HepG2 (cell line): Measurements from ENCODE around the gene CLDN7. TPM values are rescaled to one million over a fixed set of nuclear protein-coding genes. Genes with fewer than 3 reads are reported as not detected.

Experiments
- ATRX ChIP-seq: sonication (generic); formaldehyde crosslinking; IDR thresholded peaks from 2 replicates; pipeline ENCODE4 v1.4.0; 2020; ENCODE audit warnings: missing genetic modification reagents, borderline replicate concordance
- CENPT ChIP-seq: sonication (generic); formaldehyde crosslinking; IDR thresholded peaks from 2 replicates; pipeline ENCODE4 v1.8.0; 2022; ENCODE audit warnings: low read depth, mild to moderate bottlenecking, moderate library complexity, missing genetic modification reagents
- DR1 ChIP-seq: sonication (generic); formaldehyde crosslinking; IDR thresholded peaks from 2 replicates; pipeline ENCODE4 v1.8.0; 2021; ENCODE audit warnings: mild to moderate bottlenecking, missing genetic modification reagents, inconsistent platforms
- HDAC1 ChIP-seq: sonication (generic); formaldehyde crosslinking; IDR thresholded peaks from 2 replicates; pipeline ENCODE4 v1.5.1; 2020; ENCODE audit warnings: mild to moderate bottlenecking, missing genetic modification reagents
- PHB2 ChIP-seq: fragments of 450-650 bp; IDR thresholded peaks from 2 replicates; pipeline ENCODE4 v1.6.1; 2018; ENCODE audit not compliant: partially characterized antibody
- TMF1 ChIP-seq: sonication (generic); formaldehyde crosslinking; IDR thresholded peaks from 2 replicates; pipeline ENCODE4 v1.8.1; 2022; ENCODE audit warnings: low read depth, missing genetic modification reagents
- polyA plus RNA-seq, 8 experiments: library from polyadenylated mRNA; depleted of rRNA in 3 of 8; stranded (reverse) in 7 of 8; unstranded in 1 of 8; fragments of >200 nt; fragmentation: Illumina TruSeq in 4 of 8; extraction: Trizol in 4 of 8; gene quantifications; 2 replicates each; pipeline versions ENCODE4 v1.2.1 to v1.2.3, GENCODE V29; 2011 to 2016; ENCODE audit warnings: low read depth in 4 of 8, missing spikeins in 1 of 8, mixed read lengths in 1 of 8; ENCODE audit not compliant: insufficient read depth in 1 of 8
- total RNA-seq, 5 experiments: library from RNA; depleted of rRNA; stranded (reverse); fragments of >200 nt; fragmentation: Illumina TruSeq; extraction: Trizol; gene quantifications; 2 replicates each; pipeline ENCODE4 v1.2.3, GENCODE V29; 2016; ENCODE audit warnings: low read depth in 1 of 5
- TF ChIP-seq, protein P1 (sequence below): sonication (generic); formaldehyde crosslinking; IDR thresholded peaks from 2 replicates; pipeline ENCODE4 v1.5.0; 2020; ENCODE audit warnings: mild to moderate bottlenecking, missing genetic modification reagents, borderline replicate concordance
- TF ChIP-seq, protein P2 (sequence below): IDR thresholded peaks from 2 replicates; pipeline ENCODE4 v1.6.1; 2016; ENCODE audit warnings: low read depth
- TF ChIP-seq, protein P3 (sequence below): sonication (generic); formaldehyde crosslinking; IDR thresholded peaks from 2 replicates; pipeline ENCODE4 v1.4.0; 2020; ENCODE audit warnings: missing genetic modification reagents

The CLDN7 gene
- total and polyA plus RNA-seq, 2 of the 13 experiments (the other 11 are each of a cell fraction or from before 2014, with no cell fraction given): not detected

DNA sequence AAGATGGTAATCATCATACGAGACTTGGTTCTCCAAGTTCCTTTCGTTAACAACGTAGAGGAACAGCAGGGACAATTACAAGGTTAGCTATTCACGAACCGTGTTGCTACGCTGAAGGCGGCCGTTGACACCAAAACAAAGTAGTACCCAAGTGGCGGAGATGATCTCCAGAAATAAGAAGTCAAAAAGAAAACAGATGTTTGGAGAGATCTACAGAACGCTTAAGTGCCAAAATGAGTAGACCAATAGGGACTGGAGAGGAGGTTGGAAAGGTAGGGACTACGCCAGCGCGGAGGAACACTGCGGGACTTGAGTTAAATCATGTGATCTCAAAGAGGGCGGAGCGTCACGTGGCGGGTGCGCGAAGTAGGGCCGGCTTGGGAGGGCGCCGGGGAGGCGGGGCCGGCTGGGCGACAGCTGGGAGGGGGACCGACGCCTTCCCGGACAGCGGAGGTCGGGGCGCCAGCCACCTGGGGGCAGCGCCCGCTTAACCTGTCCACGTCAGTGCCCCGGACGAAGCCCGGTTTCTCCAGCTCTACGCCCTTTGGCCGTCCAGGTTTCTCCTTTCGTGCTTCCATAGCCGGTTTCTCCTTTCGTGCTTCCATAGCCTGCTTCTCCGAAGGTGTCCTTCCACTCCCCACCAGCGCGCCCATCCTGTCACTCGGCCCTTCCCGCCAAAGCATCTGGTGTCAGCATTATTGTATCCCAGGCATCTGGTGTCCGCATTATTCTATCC, 19.4 kb downstream of the CLDN7 start (continued):
- TF ChIP-seq, protein P1, sequence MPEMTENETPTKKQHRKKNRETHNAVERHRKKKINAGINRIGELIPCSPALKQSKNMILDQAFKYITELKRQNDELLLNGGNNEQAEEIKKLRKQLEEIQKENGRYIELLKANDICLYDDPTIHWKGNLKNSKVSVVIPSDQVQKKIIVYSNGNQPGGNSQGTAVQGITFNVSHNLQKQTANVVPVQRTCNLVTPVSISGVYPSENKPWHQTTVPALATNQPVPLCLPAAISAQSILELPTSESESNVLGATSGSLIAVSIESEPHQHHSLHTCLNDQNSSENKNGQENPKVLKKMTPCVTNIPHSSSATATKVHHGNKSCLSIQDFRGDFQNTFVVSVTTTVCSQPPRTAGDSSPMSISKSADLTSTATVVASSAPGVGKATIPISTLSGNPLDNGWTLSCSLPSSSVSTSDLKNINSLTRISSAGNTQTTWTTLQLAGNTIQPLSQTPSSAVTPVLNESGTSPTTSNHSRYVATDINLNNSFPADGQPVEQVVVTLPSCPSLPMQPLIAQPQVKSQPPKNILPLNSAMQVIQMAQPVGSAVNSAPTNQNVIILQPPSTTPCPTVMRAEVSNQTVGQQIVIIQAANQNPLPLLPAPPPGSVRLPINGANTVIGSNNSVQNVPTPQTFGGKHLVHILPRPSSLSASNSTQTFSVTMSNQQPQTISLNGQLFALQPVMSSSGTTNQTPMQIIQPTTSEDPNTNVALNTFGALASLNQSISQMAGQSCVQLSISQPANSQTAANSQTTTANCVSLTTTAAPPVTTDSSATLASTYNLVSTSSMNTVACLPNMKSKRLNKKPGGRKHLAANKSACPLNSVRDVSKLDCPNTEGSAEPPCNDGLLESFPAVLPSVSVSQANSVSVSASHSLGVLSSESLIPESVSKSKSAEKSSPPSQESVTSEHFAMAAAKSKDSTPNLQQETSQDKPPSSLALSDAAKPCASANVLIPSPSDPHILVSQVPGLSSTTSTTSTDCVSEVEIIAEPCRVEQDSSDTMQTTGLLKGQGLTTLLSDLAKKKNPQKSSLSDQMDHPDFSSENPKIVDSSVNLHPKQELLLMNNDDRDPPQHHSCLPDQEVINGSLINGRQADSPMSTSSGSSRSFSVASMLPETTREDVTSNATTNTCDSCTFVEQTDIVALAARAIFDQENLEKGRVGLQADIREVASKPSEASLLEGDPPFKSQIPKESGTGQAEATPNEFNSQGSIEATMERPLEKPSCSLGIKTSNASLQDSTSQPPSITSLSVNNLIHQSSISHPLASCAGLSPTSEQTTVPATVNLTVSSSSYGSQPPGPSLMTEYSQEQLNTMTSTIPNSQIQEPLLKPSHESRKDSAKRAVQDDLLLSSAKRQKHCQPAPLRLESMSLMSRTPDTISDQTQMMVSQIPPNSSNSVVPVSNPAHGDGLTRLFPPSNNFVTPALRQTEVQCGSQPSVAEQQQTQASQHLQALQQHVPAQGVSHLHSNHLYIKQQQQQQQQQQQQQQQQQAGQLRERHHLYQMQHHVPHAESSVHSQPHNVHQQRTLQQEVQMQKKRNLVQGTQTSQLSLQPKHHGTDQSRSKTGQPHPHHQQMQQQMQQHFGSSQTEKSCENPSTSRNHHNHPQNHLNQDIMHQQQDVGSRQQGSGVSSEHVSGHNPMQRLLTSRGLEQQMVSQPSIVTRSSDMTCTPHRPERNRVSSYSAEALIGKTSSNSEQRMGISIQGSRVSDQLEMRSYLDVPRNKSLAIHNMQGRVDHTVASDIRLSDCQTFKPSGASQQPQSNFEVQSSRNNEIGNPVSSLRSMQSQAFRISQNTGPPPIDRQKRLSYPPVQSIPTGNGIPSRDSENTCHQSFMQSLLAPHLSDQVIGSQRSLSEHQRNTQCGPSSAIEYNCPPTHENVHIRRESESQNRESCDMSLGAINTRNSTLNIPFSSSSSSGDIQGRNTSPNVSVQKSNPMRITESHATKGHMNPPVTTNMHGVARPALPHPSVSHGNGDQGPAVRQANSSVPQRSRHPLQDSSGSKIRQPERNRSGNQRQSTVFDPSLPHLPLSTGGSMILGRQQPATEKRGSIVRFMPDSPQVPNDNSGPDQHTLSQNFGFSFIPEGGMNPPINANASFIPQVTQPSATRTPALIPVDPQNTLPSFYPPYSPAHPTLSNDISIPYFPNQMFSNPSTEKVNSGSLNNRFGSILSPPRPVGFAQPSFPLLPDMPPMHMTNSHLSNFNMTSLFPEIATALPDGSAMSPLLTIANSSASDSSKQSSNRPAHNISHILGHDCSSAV (CRISPR knock-in tag): no peak
- TF ChIP-seq TMF1: no peak
- TF ChIP-seq, protein P2, sequence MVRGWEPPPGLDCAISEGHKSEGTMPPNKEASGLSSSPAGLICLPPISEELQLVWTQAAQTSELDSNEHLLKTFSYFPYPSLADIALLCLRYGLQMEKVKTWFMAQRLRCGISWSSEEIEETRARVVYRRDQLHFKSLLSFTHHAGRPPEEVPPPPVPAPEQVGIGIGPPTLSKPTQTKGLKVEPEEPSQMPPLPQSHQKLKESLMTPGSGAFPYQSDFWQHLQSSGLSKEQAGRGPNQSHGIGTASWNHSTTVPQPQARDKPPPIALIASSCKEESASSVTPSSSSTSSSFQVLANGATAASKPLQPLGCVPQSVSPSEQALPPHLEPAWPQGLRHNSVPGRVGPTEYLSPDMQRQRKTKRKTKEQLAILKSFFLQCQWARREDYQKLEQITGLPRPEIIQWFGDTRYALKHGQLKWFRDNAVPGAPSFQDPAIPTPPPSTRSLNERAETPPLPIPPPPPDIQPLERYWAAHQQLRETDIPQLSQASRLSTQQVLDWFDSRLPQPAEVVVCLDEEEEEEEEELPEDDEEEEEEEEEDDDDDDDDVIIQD (CRISPR knock-in tag): peak; percentile 66
- TF ChIP-seq, protein P3, sequence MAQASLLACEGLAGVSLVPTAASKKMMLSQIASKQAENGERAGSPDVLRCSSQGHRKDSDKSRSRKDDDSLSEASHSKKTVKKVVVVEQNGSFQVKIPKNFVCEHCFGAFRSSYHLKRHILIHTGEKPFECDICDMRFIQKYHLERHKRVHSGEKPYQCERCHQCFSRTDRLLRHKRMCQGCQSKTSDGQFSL (CRISPR knock-in tag): peak; percentile 95
- TF ChIP-seq HDAC1: peak; percentile 74; the same call in 1 of the 2 replicates
- no peak for TF ChIP-seq CENPT (CRISPR knock-in tag)
- no peak for TF ChIP-seq PHB2
- no peak for TF ChIP-seq ATRX (CRISPR knock-in tag)
- TF ChIP-seq DR1 (CRISPR knock-in tag): no peak; the same call in 1 of the 2 replicates
